ENCODE results near the gene IFI16.

The IFI16 gene

GRCh38 chr1:158998781-158999161, 10.9 kb upstream of the IFI16 start:
- H3K4me2 ChIP-seq (ENCODE audit: low read depth, low read length, poor library complexity, severe bottlenecking): peak overlapping the region; percentile 29
- no peaks in the 10 kb centered on the region for H3K36me3 ChIP-seq (ENCODE audit: insufficient read depth, low read length)
- peak overlapping the region; percentile 30 for H3K4me3 ChIP-seq (ENCODE audit: low read length, poor library complexity, severe bottlenecking)
- peak overlapping the region; percentile 35; the same call in 1 of the 2 replicates for H2AFZ ChIP-seq (ENCODE audit: low read length)
- no peaks in the 10 kb centered on the region for H3K79me2 ChIP-seq (ENCODE audit: insufficient read depth, low read length)
- H3K4me1 ChIP-seq (ENCODE audit: insufficient read depth, low read length, poor library complexity, severe bottlenecking): no peaks in the 10 kb centered on the region
- no peaks in the 10 kb centered on the region for H3F3A ChIP-seq (ENCODE audit: low read depth)
- no peaks in the 10 kb centered on the region for H3K9me3 ChIP-seq (ENCODE audit: insufficient read depth, low read depth, low read length)
- no peaks in the 10 kb centered on the region for H3K27me3 ChIP-seq (ENCODE audit: insufficient read depth, low read length, poor library complexity, severe bottlenecking)
- H3K9ac ChIP-seq (ENCODE audit: low read depth, low read length, poor library complexity, severe bottlenecking): no peak overlapping the region
- H3K9me2 ChIP-seq (replicated peaks; ENCODE audit: low read depth, low read length): no peaks in the 10 kb centered on the region
- TF ChIP-seq EZH2phosphoT487 (IDR thresholded peaks at IDR 0.05; ENCODE audit: borderline replicate concordance) (no peak), CTCF (conservative IDR thresholded peaks at IDR 0.05; ENCODE audit: low read length) (peak; percentile 94)
- H4K20me1 ChIP-seq (ENCODE audit: insufficient read depth, low read length, poor library complexity, severe bottlenecking): no peaks in the 10 kb centered on the region

GRCh38 chr1:158999316-159000069, 10.2 kb upstream of the IFI16 start:
- Histone ChIP-seq H3K9me2 (replicated peaks; ENCODE audit: low read depth, low read length) (no peaks in the 10 kb centered on the region), H3K79me2 (ENCODE audit: insufficient read depth, low read length) (no peaks in the 10 kb centered on the region), H3F3A (ENCODE audit: low read depth) (no peaks in the 10 kb centered on the region), H3K27me3 (ENCODE audit: insufficient read depth, low read length, poor library complexity, severe bottlenecking) (no peaks in the 10 kb centered on the region), H4K20me1 (ENCODE audit: insufficient read depth, low read length, poor library complexity, severe bottlenecking) (no peaks in the 10 kb centered on the region), H3K36me3 (ENCODE audit: insufficient read depth, low read length) (no peaks in the 10 kb centered on the region), H3K9me3 (ENCODE audit: insufficient read depth, low read depth, low read length) (no peaks in the 10 kb centered on the region), H3K9ac (ENCODE audit: low read depth, low read length, poor library complexity, severe bottlenecking) (no peak overlapping the region), H3K4me3 (ENCODE audit: low read length, poor library complexity, severe bottlenecking) (no peak overlapping the region), H2AFZ (ENCODE audit: low read length) (no peak overlapping the region), H3K4me2 (ENCODE audit: low read depth, low read length, poor library complexity, severe bottlenecking) (no peak overlapping the region), H3K4me1 (ENCODE audit: insufficient read depth, low read length, poor library complexity, severe bottlenecking) (no peaks in the 10 kb centered on the region)
- TF ChIP-seq EZH2phosphoT487 (IDR thresholded peaks at IDR 0.05; ENCODE audit: borderline replicate concordance): no peak

GRCh38 chr1:159000070-159000409, 9.7 kb upstream of the IFI16 start:
- Histone ChIP-seq H3K4me1 (ENCODE audit: insufficient read depth, low read length, poor library complexity, severe bottlenecking) (no peaks in the 10 kb centered on the region), H4K20me1 (ENCODE audit: insufficient read depth, low read length, poor library complexity, severe bottlenecking) (no peaks in the 10 kb centered on the region), H2AFZ (ENCODE audit: low read length) (no peak overlapping the region), H3K4me3 (ENCODE audit: low read length, poor library complexity, severe bottlenecking) (no peak overlapping the region), H3F3A (ENCODE audit: low read depth) (no peaks in the 10 kb centered on the region), H3K9me2 (replicated peaks; ENCODE audit: low read depth, low read length) (no peaks in the 10 kb centered on the region), H3K9ac (ENCODE audit: low read depth, low read length, poor library complexity, severe bottlenecking) (no peak overlapping the region), H3K36me3 (ENCODE audit: insufficient read depth, low read length) (no peaks in the 10 kb centered on the region), H3K4me2 (ENCODE audit: low read depth, low read length, poor library complexity, severe bottlenecking) (no peak overlapping the region), H3K9me3 (ENCODE audit: insufficient read depth, low read depth, low read length) (no peaks in the 10 kb centered on the region), H3K27me3 (ENCODE audit: insufficient read depth, low read length, poor library complexity, severe bottlenecking) (no peaks in the 10 kb centered on the region), H3K79me2 (ENCODE audit: insufficient read depth, low read length) (no peaks in the 10 kb centered on the region)
- TF ChIP-seq CTCF (conservative IDR thresholded peaks at IDR 0.05; ENCODE audit: low read length): no peak
- no peak for TF ChIP-seq EZH2phosphoT487 (IDR thresholded peaks at IDR 0.05; ENCODE audit: borderline replicate concordance)

GRCh38 chr1:159000625-159001024, 9.1 kb upstream of the IFI16 start:
- Histone ChIP-seq H3K36me3 (ENCODE audit: insufficient read depth, low read length) (no peaks in the 10 kb centered on the region), H3K27me3 (ENCODE audit: insufficient read depth, low read length, poor library complexity, severe bottlenecking) (no peaks in the 10 kb centered on the region), H2AFZ (ENCODE audit: low read length) (no peak overlapping the region), H3K4me1 (ENCODE audit: insufficient read depth, low read length, poor library complexity, severe bottlenecking) (peaks cover 4% of the 10 kb centered on the region), H3K79me2 (ENCODE audit: insufficient read depth, low read length) (no peaks in the 10 kb centered on the region), H3F3A (ENCODE audit: low read depth) (no peaks in the 10 kb centered on the region), H4K20me1 (ENCODE audit: insufficient read depth, low read length, poor library complexity, severe bottlenecking) (no peaks in the 10 kb centered on the region), H3K4me2 (ENCODE audit: low read depth, low read length, poor library complexity, severe bottlenecking) (no peak overlapping the region), H3K9ac (ENCODE audit: low read depth, low read length, poor library complexity, severe bottlenecking) (no peak overlapping the region), H3K9me3 (ENCODE audit: insufficient read depth, low read depth, low read length) (no peaks in the 10 kb centered on the region), H3K4me3 (ENCODE audit: low read length, poor library complexity, severe bottlenecking) (no peak overlapping the region), H3K9me2 (replicated peaks; ENCODE audit: low read depth, low read length) (no peaks in the 10 kb centered on the region)
- TF ChIP-seq CTCF (conservative IDR thresholded peaks at IDR 0.05; ENCODE audit: low read length) (no peak), EZH2phosphoT487 (IDR thresholded peaks at IDR 0.05; ENCODE audit: borderline replicate concordance) (no peak)

Measured in Loucy (cell line).